ENCODE data around the gene CYTH3. TPM values are rescaled to one million over a fixed set of nuclear protein-coding genes. Genes with fewer than 3 reads are reported as not detected.

Gene CYTH3
- total RNA-seq, 1 donor from 2014 or later, result 27.5 TPM

- ATAC-seq, result no peak
- no peak for DNase-seq
- no peaks in the 10 kb centered on the region for H3K36me3 ChIP-seq
- H3K27ac ChIP-seq, result no peak overlapping the region
- no peaks in the 10 kb centered on the region for H3K9me3 ChIP-seq
- intact Hi-C loops (cut with DNase I), result no loop called here
- TF ChIP-seq CTCF (IDR thresholded peaks at IDR 0.05), result no peak
- no peaks in the 10 kb centered on the region for H3K27me3 ChIP-seq
- peaks cover 14% of the 10 kb centered on the region for H3K4me1 ChIP-seq
- no peak overlapping the region for H3K4me3 ChIP-seq
These were observed 23.4 kb downstream of the CYTH3 start for GRCh38 chr7:6249043-6249442.

GRCh38 chr7:6248581-6248980, 23.8 kb downstream of the CYTH3 start:
- no peak for TF ChIP-seq CTCF (IDR thresholded peaks at IDR 0.05)
- Histone ChIP-seq H3K4me1 (peaks cover 14% of the 10 kb centered on the region), H3K27me3 (no peaks in the 10 kb centered on the region), H3K27ac (no peak overlapping the region), H3K4me3 (no peak overlapping the region), H3K36me3 (no peaks in the 10 kb centered on the region), H3K9me3 (no peaks in the 10 kb centered on the region)
- ATAC-seq (no peak), DNase-seq (no peak)
- intact Hi-C loops (cut with DNase I), result no loop called here

GRCh38 chr7:6246251-6246917, 26.0 kb downstream of the CYTH3 start:
- no peak for TF ChIP-seq CTCF (IDR thresholded peaks at IDR 0.05)
- ATAC-seq, result no peak
- no peak overlapping the region for H3K4me3 ChIP-seq
- H3K27ac ChIP-seq, result no peak overlapping the region
- intact Hi-C loops (cut with DNase I), result no loop called here
- no peaks in the 10 kb centered on the region for H3K4me1 ChIP-seq
- no peaks in the 10 kb centered on the region for H3K9me3 ChIP-seq
- no peaks in the 10 kb centered on the region for H3K27me3 ChIP-seq
- no peaks in the 10 kb centered on the region for H3K36me3 ChIP-seq
- no peak for DNase-seq

- no peaks in the 10 kb centered on the region for H3K27me3 ChIP-seq
- no peak for TF ChIP-seq CTCF (IDR thresholded peaks at IDR 0.05)
- no peak overlapping the region for H3K27ac ChIP-seq
- intact Hi-C loops (cut with DNase I), result no loop called here
- H3K36me3 ChIP-seq, result no peaks in the 10 kb centered on the region
- H3K4me1 ChIP-seq, result no peaks in the 10 kb centered on the region
- no peak overlapping the region for H3K4me3 ChIP-seq
- ATAC-seq, result no peak
- no peaks in the 10 kb centered on the region for H3K9me3 ChIP-seq
- DNase-seq, result no peak
These were observed 28.4 kb downstream of the CYTH3 start for GRCh38 chr7:6244021-6244420.

- Histone ChIP-seq H3K27ac (no peak overlapping the region), H3K4me1 (no peaks in the 10 kb centered on the region), H3K4me3 (no peak overlapping the region), H3K27me3 (no peaks in the 10 kb centered on the region), H3K36me3 (no peaks in the 10 kb centered on the region), H3K9me3 (no peaks in the 10 kb centered on the region)
- DNase-seq, result no peak
- intact Hi-C loops (cut with DNase I), result no loop called here
- no peak for ATAC-seq
- TF ChIP-seq CTCF (IDR thresholded peaks at IDR 0.05), result no peak
These were observed 29.3 kb downstream of the CYTH3 start for GRCh38 chr7:6243168-6243567.

- H3K27me3 ChIP-seq, result no peaks in the 10 kb centered on the region
- H3K27ac ChIP-seq, result no peak overlapping the region
- intact Hi-C loops (cut with DNase I), result no loop called here
- H3K4me3 ChIP-seq, result no peak overlapping the region
- ATAC-seq, result no peak
- H3K9me3 ChIP-seq, result no peaks in the 10 kb centered on the region
- no peaks in the 10 kb centered on the region for H3K36me3 ChIP-seq
- DNase-seq, result no peak
- no peak for TF ChIP-seq CTCF (IDR thresholded peaks at IDR 0.05)
- no peaks in the 10 kb centered on the region for H3K4me1 ChIP-seq
These were observed 29.9 kb downstream of the CYTH3 start for GRCh38 chr7:6242561-6242960.

Measured in upper lobe of right lung (tissue), 1 donor.